ENCODE measurements around the gene SLAMF6. TPM values are rescaled to one million over a fixed set of nuclear protein-coding genes. Genes with fewer than 3 reads are reported as not detected.

SLAMF6 gene
- total and polyA plus RNA-seq, 4 donors = 0.76 to 1.2 (median 0.92) TPM

GRCh38 chr1:160491981-160492380 is 31.1 kb downstream of the SLAMF6 start:
- WGBS = 93% methylated on average over 3 of the region's 3 CpGs
- DNase-seq (ENCODE audit: low spot score) = no peak
- H3K27me3 ChIP-seq (ENCODE audit: control insufficient read depth in 4 of 4, insufficient read depth in 4 of 4, low read length in 3 of 4) = no peaks in the 10 kb centered on the region
- H3K4me1 ChIP-seq (ENCODE audit: control insufficient read depth in 4 of 4, insufficient read depth in 4 of 4, low read length in 3 of 4) = no peaks in the 10 kb centered on the region
- H3K36me3 ChIP-seq (ENCODE audit: control insufficient read depth in 4 of 4, insufficient read depth in 3 of 4, low read depth in 1 of 4, low read length in 3 of 4) = no peaks in the 10 kb centered on the region
- TF ChIP-seq MAX (IDR thresholded peaks at IDR 0.05) (no peak), NR2F2 (IDR thresholded peaks at IDR 0.05) (no peak), ZBTB33 (IDR thresholded peaks at IDR 0.05) (no peak)
- no peak overlapping the region for H3K4me3 ChIP-seq (ENCODE audit: low read depth in 1 of 3, low read length in 3 of 3)
- H3K27ac ChIP-seq (ENCODE audit: low read depth in 1 of 2, low read length in 2 of 2) = no peak overlapping the region
- H3K9ac ChIP-seq (ENCODE audit: low read depth in 1 of 2, low read length in 2 of 2) = no peak overlapping the region
- H3K9me3 ChIP-seq (ENCODE audit: control insufficient read depth in 4 of 4, low read length in 3 of 4) = no peaks in the 10 kb centered on the region

GRCh38 chr1:160491017-160491416 is 32.0 kb downstream of the SLAMF6 start:
- no peaks in the 10 kb centered on the region for H3K36me3 ChIP-seq (ENCODE audit: control insufficient read depth in 4 of 4, insufficient read depth in 3 of 4, low read depth in 1 of 4, low read length in 3 of 4)
- H3K27ac ChIP-seq (ENCODE audit: low read depth in 1 of 2, low read length in 2 of 2) = no peak overlapping the region

More at GRCh38 chr1:160491017-160491416, 32.0 kb downstream of the SLAMF6 start:
- no peaks in the 10 kb centered on the region for H3K27me3 ChIP-seq (ENCODE audit: control insufficient read depth in 4 of 4, insufficient read depth in 4 of 4, low read length in 3 of 4)
- no peak overlapping the region for H3K9ac ChIP-seq (ENCODE audit: low read depth in 1 of 2, low read length in 2 of 2)
- H3K4me3 ChIP-seq (ENCODE audit: low read depth in 1 of 3, low read length in 3 of 3) = no peak overlapping the region
- 90% methylated on average over 4 of the region's 4 CpGs for WGBS
- TF ChIP-seq SP1 (IDR thresholded peaks at IDR 0.05) (no peak), EGR1 (IDR thresholded peaks at IDR 0.05; ENCODE audit: low read depth in 2 of 2) (no peak), HNF4G (IDR thresholded peaks at IDR 0.05) (no peak), NR2F2 (IDR thresholded peaks at IDR 0.05) (no peak), FOXA2 (IDR thresholded peaks at IDR 0.05) (no peak), JUND (IDR thresholded peaks at IDR 0.05) (no peak), HNF4A (conservative IDR thresholded peaks at IDR 0.05) (no peak), REST (IDR thresholded peaks at IDR 0.05) (no peak), FOXA1 (IDR thresholded peaks at IDR 0.05) (no peak), ATF3 (IDR thresholded peaks at IDR 0.05) (no peak), YY1 (IDR thresholded peaks at IDR 0.05) (no peak), MAX (IDR thresholded peaks at IDR 0.05) (no peak), ZBTB33 (IDR thresholded peaks at IDR 0.05) (no peak), RAD21 (IDR thresholded peaks at IDR 0.05) (no peak), CTCF (IDR thresholded peaks at IDR 0.05; ENCODE audit: low read depth, low read length, missing input control) (no peak), RXRA (IDR thresholded peaks at IDR 0.05) (no peak), TAF1 (conservative IDR thresholded peaks at IDR 0.05) (no peak), GABPA (IDR thresholded peaks at IDR 0.05 in 1 of 2, conservative IDR thresholded peaks at IDR 0.05 in 1 of 2) (no peak)
- no peaks in the 10 kb centered on the region for H3K9me3 ChIP-seq (ENCODE audit: control insufficient read depth in 4 of 4, low read length in 3 of 4)
- H3K4me1 ChIP-seq (ENCODE audit: control insufficient read depth in 4 of 4, insufficient read depth in 4 of 4, low read length in 3 of 4) = no peaks in the 10 kb centered on the region
- DNase-seq (ENCODE audit: low spot score) = no peak

Data from liver (tissue), 9 donors.